Measurements from ENCODE around the gene ZRANB1.
A peak's percentile ranks its signal among the peaks of the same experiment; 100 is the strongest.
"Not testable (repeated sequence)": the region's sequence is repeated elsewhere in the genome, so short reads cannot be mapped to it uniquely, and the experiment has no call there.

The ZRANB1 gene

DNA sequence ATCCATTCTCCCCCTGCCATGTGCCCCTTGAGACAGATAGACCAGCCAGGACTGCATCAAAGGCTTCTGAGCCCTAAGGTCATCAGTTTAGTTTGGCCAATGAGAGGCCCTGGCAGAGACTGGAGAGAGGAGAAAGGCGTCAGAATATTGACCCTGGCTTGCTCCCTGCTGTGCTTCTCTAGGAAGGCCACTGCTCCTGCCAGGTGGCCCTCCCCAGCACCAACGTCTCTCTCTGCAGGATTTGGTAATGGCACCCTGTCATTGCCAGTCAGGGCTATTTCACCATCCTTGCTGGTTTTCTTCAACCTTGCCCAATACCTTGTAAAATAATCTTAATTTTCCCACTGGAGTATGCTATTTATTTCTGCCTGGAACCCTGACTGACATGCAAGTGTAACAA, 38.8 kb upstream of the ZRANB1 start:
- TF ChIP-seq, protein P1, sequence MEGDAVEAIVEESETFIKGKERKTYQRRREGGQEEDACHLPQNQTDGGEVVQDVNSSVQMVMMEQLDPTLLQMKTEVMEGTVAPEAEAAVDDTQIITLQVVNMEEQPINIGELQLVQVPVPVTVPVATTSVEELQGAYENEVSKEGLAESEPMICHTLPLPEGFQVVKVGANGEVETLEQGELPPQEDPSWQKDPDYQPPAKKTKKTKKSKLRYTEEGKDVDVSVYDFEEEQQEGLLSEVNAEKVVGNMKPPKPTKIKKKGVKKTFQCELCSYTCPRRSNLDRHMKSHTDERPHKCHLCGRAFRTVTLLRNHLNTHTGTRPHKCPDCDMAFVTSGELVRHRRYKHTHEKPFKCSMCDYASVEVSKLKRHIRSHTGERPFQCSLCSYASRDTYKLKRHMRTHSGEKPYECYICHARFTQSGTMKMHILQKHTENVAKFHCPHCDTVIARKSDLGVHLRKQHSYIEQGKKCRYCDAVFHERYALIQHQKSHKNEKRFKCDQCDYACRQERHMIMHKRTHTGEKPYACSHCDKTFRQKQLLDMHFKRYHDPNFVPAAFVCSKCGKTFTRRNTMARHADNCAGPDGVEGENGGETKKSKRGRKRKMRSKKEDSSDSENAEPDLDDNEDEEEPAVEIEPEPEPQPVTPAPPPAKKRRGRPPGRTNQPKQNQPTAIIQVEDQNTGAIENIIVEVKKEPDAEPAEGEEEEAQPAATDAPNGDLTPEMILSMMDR (conservative IDR thresholded peaks at IDR 0.05), result no peak
- no peak overlapping the region for H3K27ac ChIP-seq

DNA sequence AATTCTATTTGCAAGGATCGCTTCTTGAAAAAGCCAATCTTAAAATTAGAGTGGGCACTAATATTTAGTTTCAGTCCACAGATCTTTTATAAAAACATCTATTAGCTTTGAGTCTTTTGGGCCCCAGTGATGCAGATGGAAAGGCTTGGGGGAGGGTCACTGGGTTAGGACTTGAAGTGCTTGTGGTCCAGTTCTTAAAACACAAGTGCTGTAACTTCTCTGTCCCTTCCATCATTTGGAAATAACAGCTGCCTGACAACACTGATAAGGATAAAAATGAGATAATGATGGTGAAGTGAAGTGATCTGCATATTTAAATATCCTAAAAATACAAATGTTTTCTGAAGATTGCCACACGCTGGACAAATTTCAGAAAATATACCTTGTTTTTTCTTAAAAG, 37.1 kb upstream of the ZRANB1 start:
- TF ChIP-seq, protein P1 (conservative IDR thresholded peaks at IDR 0.05), result no peak
- H3K27ac ChIP-seq, result no peak overlapping the region

- TF ChIP-seq, protein P1 (conservative IDR thresholded peaks at IDR 0.05), result no peak
- no peak overlapping the region for H3K27ac ChIP-seq
Observed at GRCh38 chr10:124906551-124907001, 35.3 kb upstream of the ZRANB1 start.

- TF ChIP-seq, protein P1 (conservative IDR thresholded peaks at IDR 0.05), result no peak
- H3K27ac ChIP-seq, result no peak overlapping the region
Observed at GRCh38 chr10:124909563-124909962, 32.4 kb upstream of the ZRANB1 start.

DNA sequence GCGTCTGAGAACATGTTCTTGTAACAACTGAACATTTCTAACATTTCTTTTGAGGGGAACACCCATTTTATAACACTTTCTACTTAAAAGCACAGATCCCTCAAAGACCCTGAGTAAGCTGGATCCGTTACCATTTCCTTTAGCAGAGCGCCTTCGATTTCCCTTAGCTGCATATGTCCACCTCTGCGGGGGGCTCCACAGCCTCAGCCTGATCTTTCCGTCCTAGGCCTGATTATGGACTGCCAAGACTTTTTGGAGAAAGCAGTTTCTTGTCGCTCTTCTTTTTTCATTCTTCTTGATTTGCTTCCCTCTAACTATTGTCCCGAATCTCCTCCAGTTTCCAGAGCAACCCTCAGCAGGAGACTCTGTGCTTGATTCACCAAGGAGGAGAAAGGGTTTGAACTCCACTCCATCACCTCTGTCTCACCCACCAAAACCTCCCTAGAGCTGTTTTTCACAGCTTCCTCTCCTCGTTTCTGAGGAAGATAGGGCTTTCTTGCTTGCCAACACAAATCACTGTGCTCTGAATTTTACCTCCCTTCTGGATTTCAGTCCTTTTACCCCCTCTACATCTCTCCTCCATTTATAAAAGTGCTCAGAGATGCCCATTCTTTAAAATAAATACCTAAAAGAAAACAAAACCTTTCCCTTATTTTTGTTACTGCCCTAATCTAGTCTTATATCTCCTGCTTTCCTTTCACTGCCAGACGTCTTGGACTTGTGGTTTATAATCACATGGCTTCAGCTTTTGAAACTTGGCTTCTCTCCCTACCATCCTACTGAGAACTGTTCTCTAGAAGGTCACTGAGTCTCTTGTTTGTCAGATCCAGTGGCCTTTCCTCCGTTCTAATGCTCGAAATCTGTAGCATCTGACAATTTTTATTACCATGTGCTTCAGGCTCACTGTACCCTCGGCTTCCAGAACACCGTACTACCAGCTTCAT, 30.5 kb upstream of the ZRANB1 start:
- H3K27ac ChIP-seq, result peak overlapping the region; percentile 47
- TF ChIP-seq, protein P1 (conservative IDR thresholded peaks at IDR 0.05), result no peak

GRCh38 chr10:124912101-124912886, 29.6 kb upstream of the ZRANB1 start:
- peak overlapping the region; percentile 47; the same call in 1 of the 2 replicates for H3K27ac ChIP-seq
- TF ChIP-seq, protein P1 (conservative IDR thresholded peaks at IDR 0.05), result no peak

- H3K27ac ChIP-seq, result peak overlapping the region; percentile 36; the same call in 1 of the 2 replicates
- TF ChIP-seq, protein P1 (conservative IDR thresholded peaks at IDR 0.05), result 0 out of 2 replicates have a peak, but pooled peaks have one; percentile 6
Observed at GRCh38 chr10:124913167-124913566, 28.8 kb upstream of the ZRANB1 start.

- H3K27ac ChIP-seq, result not testable (repeated sequence)
Observed at GRCh38 chr10:124914398-124914797, 27.5 kb upstream of the ZRANB1 start.

Measured in VCaP (cell line).